HG02571 (cell line): ENCODE data around the gene LAMA2.

ENCODE experiments used
- ATAC-seq: cut with Tn5 transposase; IDR thresholded peaks from one replicate; pipeline ENCODE4 v1.9.1; 2021; ENCODE audit warnings: mild to moderate bottlenecking, moderate library complexity; ENCODE audit not compliant: unreplicated experiment

The LAMA2 gene

DNA sequence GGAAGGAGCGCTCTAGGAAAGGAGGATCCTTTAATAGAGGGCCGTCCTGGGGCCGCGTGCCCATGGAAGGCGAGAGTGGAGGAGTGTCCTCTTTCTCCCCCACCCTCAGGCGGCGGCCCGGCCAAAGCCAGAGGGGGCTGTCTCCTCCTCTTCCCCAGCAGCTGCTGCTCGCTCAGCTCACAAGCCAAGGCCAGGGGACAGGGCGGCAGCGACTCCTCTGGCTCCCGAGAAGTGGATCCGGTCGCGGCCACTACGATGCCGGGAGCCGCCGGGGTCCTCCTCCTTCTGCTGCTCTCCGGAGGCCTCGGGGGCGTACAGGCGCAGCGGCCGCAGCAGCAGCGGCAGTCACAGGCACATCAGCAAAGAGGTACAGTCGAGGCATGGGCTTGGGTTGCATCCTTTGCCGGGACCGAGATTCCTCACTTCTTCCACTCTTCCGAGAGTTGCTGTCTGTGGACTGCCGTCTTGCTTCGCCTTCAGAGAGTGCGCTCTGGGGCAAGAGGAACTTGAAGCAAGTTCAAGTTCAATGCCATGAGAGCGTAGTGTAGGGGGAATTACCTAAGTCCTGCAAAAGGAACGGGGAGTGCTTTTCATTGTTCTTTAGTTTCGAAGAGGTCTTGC lies at the start of gene LAMA2:
LAMA2 (plus strand) TSS at position 148 of the 621 bp plus-strand sequence; CDS start at position 256, 108 bp downstream.
- ATAC-seq = no peak

GRCh38 chr6:128836761-128837160 lies 46.2 kb upstream of the LAMA2 start:
- no peak for ATAC-seq

GRCh38 chr6:128841518-128841917 lies 41.4 kb upstream of the LAMA2 start:
- ATAC-seq = no peak

DNA sequence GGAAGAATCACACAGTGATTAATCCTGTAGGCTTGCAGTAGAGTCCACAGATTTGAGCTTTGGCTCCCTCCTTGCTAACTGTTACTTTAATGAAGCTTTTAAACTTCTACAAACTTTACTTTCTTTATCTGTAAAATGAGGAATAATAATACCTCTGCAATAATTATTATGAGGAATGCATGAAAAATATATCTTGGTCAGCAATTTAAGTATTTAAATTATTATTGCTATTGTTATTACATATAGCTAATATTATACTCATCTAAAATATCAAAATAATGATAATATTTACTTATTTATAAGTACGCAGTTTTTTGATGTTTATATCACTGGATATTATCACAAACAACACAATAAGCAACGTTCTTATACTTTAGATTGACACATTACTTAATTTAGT lies 38.3 kb upstream of the LAMA2 start:
- ATAC-seq = no peak

DNA sequence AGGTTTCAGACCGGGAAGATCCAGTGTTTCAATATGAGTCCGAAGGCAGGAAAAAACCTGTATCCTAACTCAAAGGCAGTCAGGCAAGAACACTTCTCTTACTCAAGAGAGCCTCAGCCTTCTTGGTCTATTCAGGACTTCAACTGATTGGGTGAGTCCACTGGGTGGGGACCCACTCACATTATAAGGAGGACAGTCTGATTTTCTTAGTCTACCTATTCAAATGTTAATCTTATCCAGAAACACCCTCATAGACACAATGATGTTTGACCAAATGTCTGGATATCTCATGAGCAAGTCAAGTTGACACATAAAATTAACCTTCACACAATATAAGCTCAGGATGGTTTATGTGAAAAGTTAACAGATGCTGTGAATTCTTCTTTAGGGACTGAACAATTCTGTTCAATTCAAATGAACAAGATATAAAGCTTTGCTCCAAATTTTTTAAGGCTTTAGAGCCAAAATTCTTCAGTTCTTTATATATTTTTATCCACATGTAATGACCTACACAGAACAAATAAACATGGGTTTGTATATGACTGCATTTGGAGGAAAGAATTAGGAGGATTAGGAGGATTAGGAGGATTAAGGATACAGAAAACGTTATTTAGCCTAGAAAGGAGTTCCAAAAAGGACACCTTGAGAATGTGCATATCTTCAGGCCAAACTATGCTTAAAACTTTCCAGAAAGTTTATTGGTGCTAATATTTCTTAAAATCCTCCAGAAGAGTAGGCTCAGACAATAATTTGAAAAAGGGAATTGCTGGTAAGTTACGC lies 35.3 kb upstream of the LAMA2 start:
- no peak for ATAC-seq

DNA sequence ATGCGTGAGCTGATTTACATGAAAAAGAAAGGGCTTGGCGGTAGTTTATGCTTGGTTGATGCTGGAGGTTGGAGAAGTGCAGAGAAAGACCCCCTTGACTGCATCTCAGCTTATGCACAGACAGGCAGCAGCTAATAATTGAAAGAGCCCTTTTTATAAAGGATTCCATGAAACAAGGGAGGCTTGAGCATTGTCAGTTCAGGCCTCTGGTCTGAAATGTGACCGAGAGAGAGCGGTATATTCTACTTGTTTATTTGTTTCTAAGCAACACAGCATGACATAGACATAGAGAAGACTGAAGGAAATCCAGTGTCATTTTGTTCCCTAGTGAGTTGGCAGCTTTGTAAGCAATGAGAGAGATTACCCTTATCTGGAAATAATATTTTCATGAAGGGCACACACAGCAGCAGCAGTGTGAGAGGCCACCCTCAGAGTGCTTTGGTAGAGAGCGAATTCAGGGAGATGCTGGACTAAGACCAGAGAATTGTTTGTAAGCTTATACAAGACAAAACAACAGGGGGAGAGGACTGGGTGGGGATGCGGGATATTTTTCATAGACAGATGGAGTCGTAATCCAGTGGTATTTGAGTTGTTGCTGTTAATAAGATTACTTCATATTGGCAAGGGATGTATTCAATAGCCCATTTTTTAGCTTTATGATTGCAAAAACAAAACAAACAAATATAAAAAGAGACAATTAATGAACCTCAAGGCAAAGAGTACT lies 34.6 kb upstream of the LAMA2 start:
- ATAC-seq = no peak

- no peak for ATAC-seq
Observed at GRCh38 chr6:128855581-128856085, 27.3 kb upstream of the LAMA2 start.

GRCh38 chr6:128857806-128858205 lies 25.1 kb upstream of the LAMA2 start:
- no peak for ATAC-seq

- no peak for ATAC-seq
Observed at GRCh38 chr6:128860782-128861181, 22.2 kb upstream of the LAMA2 start.

DNA sequence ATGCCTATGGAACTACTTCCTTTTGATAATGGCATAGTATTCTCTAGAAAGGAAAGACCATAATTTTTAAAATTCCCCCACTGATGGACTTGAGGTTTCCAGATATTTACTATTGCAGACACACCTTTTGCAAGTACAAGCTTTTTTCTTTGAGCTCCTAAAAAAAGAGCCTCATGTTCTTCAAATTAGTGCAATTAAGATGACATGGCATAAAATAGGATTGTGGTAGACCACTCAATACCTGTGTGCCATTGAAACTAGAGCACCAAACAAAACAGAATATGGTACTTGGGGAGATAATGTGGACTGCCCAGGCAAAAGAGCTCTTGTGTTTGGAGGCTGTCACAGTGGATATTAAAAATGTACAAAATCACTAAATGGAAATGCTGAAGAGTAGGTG lies 19.0 kb upstream of the LAMA2 start:
- no peak for ATAC-seq

GRCh38 chr6:128870746-128871145 lies 12.2 kb upstream of the LAMA2 start:
- ATAC-seq = no peak

- no peak for ATAC-seq
Observed at GRCh38 chr6:128874863-128875262, 8.1 kb upstream of the LAMA2 start.

DNA sequence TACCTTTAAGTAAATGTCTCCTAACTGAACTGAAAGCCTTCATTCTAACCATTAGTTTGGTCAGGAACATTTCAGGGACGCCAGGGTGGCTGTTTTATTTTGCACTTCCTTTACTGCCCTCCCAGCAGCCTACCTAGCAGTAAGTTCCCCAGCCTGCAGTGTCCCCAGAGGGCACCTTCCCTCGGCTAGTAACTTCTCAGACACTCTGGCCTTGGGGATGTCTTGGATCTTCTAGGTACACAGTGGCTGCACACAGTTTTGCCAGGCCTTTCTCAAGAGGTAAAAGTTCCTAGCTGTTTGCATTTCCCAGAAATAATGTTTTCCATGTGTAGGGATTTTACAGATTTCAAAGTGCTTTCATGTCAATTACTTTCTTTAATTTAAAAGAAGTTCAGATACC lies 378 bp upstream of the LAMA2 start:
- no peak for ATAC-seq

- ATAC-seq = no peak
Observed at GRCh38 chr6:128883906-128884305, 968 bp downstream of the LAMA2 start.

DNA sequence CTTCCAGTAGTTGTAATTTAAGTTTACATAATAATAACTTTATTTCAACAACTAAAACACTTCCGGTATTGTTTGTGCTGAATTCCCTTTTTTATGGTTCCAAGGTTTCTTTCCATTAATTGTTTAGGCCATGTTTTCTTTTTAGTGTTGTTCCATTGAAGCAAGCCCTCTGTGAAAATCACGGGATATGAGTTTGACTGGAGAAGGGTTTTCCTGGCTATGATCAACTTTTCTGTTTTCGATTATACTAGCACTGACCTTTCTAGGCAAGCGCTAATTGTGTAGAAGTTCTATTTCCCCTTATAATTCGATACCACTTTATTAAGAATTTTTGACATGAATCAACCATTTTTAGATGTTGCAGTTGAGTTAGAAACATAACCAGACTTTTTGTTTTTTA lies 2.4 kb downstream of the LAMA2 start:
- ATAC-seq = no peak

GRCh38 chr6:128886706-128887105 lies 3.8 kb downstream of the LAMA2 start:
- no peak for ATAC-seq

DNA sequence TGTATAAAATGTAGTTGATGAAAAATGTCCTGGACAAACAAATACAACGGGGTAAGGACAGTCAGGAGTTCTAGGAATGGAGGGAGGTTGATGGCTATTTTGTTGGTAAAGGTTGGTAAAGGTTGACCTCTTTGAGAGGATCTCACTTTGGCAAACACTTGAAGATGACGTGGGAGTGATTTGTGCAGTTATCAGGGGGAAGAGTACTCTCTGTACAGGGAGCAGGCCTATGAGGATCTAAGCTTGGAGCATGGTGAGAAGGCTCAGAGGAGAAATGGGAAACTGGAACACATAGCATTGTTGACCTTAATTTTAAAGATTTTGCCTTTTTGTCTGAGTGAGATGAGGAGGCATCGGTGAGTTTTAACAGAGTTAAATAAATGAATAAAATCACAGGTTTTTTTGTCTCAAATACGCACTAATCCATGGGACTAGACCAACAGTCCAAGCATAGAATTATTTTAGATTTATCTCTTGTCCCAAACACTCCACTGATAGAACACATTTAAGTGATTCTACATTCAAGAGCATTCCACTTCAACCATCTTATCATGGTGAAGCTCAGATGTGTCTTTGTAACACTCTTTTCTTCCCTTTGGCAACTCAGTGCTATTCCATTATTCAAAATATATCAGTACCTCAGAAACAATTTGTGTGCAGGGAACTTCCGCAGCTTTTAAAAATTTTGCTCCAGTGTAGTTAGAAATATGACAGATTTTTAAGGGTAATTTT lies 5.7 kb downstream of the LAMA2 start:
- ATAC-seq = no peak

DNA sequence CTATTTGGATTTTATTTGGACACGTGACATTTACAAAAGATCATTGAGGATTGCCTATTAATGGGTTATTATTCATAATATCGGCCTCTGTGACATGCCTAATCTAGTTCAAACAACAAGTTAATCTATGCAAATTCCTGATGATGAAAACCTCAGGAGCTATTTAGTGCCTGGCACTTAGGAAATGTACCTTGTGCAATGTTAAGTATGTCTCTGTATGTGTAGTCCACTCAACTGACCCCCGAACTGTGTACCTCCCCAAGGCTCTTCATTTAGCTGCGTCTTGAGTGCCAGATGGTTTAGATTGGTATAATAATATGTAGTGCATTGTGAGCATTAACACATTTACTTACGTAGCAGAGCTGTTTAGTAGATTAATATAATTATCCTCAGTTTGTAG lies 6.9 kb downstream of the LAMA2 start:
- ATAC-seq = no peak

GRCh38 chr6:128892079-128892478 lies 9.1 kb downstream of the LAMA2 start:
- ATAC-seq = no peak

DNA sequence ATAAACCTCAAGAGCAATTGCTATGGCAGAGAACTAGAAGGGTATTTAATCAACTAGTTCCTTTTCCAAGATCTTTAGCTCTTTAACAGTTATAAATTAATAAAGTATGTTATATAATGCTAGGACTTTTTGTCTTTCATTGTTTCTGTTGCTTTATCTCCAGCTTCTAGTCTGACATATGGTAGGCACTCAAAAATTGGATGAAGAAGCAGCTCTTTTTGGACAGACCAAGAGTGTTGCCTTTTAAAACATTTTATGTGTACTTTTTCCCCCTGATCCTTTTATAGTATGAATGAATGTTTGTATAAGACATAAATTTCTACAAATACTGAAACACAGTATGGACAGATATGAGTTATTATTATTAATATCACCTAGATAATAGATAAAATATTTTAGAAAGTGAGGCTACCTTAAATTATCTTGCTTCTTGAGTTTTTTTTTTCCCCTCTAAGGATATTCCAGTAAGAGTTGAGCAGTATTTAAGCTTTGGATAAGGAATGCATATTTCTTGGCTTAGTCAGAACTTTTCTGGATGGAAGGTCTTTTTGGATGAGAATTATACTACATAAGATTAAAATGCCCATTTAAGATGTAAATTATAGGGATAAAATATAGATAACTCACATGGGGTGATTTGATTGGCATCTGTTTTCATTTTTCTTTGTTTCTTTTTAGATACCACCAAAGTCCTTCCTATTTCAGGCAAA lies 16.6 kb downstream of the LAMA2 start:
- ATAC-seq = no peak
